Inflammatory macrophage treated with lipopolysaccharide for 1 hour (primary cell): ENCODE data around the gene ZNF483.
A peak's percentile ranks its signal among the peaks of the same experiment; 100 is the strongest.
"Not testable (repeated sequence)": the region's sequence is repeated elsewhere in the genome, so short reads cannot be mapped to it uniquely, and the experiment has no call there.

Source experiments
- DNase-seq, 2 donors: peaks; one replicate each; pipeline ENCODE4 v3.0.0-alpha.2; 2020 to 2022

The ZNF483 gene

GRCh38 chr9:111525056-111525977 lies at the start of gene ZNF483:
Gene ZNF483 (plus strand): TSS chr9:111525179. CDS start chr9:111527396, 2,217 bp downstream.
- DNase-seq: peak; percentile 28 to 58

GRCh38 chr9:111475195-111475594 lies 49.8 kb upstream of the ZNF483 start:
- no peak for DNase-seq

- no peak for DNase-seq
Measured at GRCh38 chr9:111477677-111478076, 47.3 kb upstream of the ZNF483 start.

- no peak for DNase-seq
Measured at GRCh38 chr9:111481885-111482636, 42.9 kb upstream of the ZNF483 start.

GRCh38 chr9:111482694-111483438 lies 42.1 kb upstream of the ZNF483 start:
- peak; percentile 65 to 72 for DNase-seq

GRCh38 chr9:111483439-111483857 lies 41.5 kb upstream of the ZNF483 start:
- DNase-seq: peak in 1 of 2 donors; percentile 34

DNA sequence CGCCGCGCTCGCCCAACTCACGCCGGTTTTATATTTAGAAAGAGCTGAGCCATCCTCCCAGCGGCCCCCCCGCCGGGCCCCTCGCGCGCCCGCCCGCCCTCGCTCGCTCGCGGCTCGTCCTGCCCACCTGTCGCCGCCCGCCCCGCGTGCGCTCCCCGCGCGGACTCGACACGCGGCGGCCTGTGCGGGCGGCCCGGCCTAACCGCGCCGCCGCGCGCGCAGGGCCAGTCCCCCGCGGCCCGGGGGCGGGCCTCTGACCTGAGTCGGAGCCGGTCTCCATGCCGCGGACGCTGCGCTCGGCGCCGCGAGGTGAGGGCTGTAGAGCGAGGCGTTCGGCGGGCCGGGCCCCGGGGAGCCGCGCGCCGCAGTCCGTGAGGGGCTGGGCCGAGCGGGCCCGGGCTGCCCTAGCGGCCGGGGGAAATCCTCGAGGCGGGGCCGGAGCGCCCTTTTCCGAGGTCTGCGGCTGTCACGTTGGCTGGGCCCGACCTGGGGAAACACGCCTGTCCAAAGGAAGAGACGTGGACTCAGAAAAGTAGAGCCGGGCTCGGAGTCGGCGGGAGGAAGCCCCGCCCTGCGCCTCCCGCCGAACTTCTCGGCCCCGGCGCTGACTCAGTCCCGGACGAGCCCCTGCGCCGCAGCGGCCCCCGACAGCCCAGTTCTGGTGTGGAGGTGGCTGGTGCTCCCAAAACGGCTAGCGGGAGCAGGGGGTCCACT lies 41.0 kb upstream of the ZNF483 start, which contains the start of gene ECPAS:
ECPAS (minus strand) TSS at position 526 of the 714 bp plus-strand sequence. CDS start 11,465 bp downstream, outside the sequence.
- DNase-seq: peak; percentile 81 to 90

- DNase-seq: peak; percentile 45 to 57
Measured at GRCh38 chr9:111484572-111484894, 40.4 kb upstream of the ZNF483 start.

DNA sequence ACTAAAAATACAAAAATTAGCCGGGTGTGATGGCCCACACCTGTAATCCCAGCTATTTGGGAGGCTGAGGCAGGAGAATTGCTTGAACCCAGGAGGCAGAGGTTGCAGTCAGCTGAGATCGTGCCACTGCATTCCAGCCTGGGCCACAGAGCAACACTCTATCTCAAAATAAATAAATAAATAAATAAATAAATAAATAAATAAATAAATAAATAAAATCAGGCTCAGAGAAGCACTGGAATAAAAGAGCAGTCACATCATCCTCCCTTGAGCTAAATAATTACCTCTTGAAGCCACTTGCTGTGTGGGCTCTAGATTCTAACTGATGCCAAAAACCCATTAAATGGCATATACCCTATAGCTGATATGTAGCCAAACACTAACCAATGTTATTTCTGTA lies 27.8 kb upstream of the ZNF483 start:
- DNase-seq: not testable (repeated sequence)

DNA sequence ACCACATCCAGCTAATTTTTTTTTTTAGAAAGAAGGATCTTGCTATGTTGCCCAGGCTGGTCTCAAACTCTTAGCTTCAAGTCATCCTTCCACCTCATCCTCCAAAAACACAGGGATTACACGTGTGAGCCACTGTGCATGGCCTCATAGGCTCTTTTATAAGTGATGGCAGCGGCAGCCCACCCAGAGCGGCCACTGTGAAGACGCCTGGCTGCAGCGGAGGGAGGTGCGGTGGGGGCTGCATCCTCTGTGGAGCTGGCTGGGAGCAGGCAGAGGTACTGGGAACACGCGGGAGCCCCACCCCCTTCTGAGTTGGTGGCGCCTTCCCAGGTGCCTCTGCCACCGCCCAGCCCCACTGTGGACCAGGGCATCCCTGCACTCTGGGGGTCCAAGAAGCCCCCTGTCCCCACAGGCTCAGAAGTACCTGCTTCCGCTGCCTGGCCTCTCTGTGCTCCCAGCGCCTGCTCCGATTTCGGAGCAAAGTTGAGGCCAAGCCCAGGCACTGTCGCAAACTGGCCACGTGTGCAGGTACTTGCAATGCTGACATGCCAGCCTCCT lies 23.9 kb upstream of the ZNF483 start:
- DNase-seq: no peak

- no peak for DNase-seq
Measured at GRCh38 chr9:111501648-111502047, 23.3 kb upstream of the ZNF483 start.

- no peak for DNase-seq
Measured at GRCh38 chr9:111502506-111502905, 22.5 kb upstream of the ZNF483 start.

GRCh38 chr9:111511581-111511980 lies 13.4 kb upstream of the ZNF483 start:
- not testable (repeated sequence) for DNase-seq

- no peak for DNase-seq
Measured at GRCh38 chr9:111514967-111515366, 10.0 kb upstream of the ZNF483 start.

DNA sequence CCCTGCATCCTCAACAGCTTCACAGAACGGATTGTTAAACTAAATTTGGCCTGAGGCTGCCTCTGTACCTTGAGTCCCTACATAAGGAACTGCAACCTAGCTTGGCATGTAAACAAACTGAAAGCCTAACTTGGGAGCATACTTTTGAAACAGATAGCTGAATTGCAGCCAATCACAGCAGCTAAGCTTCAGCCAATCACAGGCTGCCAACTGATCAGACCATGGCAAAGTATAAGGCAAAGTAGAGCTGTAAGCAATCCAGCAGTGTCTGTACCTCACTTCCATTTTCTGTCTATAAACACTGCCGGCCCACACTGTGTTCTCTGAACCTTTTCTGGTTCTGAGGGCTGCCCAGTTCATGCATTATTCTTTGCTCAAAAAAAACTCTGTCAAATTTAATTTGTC lies 8.9 kb upstream of the ZNF483 start:
- no peak for DNase-seq

DNA sequence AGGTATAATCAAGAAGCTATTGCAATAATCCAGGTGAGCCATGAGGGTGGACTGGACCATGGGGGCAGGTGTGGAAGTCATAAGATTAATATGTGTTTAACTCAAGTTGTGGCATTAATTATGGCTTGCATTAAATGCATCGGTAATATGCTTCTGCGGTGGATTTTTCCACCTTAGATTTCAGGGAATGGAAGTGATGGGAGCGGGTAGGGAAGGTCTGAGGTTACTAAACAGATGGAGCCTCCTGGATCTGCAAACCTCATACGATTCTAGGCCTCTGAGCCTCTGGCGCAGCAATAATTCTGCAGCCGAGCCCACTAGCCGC lies 286 bp upstream of the ZNF483 start:
- DNase-seq: no peak

DNA sequence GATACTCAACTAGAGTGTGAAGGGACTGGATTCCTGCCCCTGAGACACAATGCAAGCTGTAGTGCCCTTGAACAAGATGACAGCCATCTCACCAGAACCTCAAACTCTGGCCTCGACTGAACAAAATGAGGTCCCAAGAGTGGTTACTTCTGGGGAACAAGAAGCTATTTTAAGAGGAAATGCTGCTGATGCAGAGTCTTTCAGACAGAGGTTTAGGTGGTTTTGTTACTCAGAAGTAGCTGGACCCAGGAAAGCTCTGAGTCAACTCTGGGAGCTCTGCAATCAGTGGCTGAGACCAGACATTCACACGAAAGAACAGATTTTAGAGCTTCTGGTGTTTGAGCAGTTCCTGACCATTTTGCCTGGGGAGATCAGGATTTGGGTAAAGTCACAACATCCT lies 2.4 kb downstream of the ZNF483 start:
- no peak for DNase-seq

DNA sequence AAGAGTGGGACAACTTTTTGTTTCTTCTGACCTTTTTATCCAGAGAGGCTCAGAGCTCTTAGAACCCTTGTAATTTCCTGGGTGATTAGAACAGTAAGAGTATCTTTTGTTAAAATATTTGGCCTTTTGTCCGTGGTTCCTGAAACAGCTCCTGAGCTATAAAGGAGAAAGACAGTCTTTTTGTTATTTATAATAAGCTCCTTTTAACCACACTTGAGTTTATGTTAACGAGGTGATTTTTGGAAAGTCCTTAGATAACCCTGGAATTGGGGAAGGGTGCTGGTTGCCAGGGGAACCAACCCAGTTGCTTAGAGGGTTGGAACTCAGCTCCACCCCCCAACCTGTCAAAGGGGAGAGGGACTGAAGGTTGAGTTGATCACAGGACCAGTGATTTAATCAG lies 4.8 kb downstream of the ZNF483 start:
- no peak for DNase-seq

GRCh38 chr9:111531716-111532115 lies 6.7 kb downstream of the ZNF483 start:
- no peak for DNase-seq

DNA sequence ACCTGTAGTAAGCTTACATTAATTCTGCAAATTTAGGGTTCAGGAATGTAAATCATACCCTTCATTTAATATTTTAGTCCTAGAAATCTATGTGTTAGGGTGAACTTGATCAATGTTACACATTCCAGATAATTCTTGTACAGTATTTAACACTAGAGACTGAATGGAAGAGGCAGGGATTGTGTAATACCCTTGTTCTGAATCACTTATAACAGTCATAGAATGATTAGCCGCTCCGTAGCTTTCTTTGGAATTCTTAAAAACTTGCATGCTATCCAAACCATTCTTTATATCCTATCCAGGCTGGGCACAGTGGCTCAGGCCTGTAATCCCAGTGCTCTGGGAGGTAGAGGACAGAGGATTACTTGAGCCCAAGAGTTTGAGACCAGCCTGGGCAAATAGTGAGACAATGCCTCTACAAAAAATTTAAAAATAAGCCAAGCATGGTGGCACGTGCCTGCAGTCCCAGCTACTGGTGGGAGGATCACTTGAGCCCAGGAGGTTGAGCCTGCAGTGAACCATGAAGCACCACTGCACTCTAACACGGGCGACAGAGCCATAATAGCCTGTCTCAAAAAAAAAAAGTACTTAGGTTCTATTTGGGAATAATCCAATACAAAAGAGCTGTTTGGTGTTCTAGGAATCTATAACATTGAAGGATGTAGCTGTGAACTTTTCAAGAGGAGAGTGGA lies 8.3 kb downstream of the ZNF483 start:
- no peak for DNase-seq

DNA sequence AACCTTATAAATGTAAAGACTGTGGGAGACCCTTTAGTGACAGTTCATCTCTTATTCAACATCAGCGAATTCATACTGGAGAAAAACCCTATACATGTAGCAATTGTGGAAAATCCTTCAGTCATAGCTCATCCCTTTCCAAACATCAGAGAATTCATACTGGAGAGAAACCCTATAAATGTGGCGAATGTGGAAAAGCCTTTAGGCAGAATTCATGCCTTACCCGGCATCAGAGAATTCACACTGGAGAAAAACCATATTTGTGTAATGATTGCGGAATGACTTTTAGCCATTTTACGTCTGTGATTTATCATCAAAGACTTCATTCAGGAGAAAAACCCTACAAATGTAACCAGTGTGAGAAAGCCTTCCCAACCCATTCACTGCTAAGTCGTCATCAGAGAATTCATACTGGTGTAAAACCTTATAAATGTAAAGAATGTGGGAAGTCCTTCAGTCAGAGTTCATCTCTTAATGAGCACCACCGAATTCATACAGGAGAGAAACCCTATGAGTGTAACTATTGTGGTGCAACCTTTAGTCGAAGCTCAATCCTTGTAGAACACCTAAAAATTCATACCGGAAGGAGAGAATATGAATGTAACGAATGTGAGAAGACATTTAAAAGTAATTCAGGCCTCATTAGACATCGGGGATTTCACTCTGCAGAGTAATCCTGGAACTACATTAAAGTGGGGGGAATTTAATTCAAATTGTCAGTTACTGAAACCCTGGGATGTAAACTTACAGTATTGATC lies 17.7 kb downstream of the ZNF483 start:
- no peak for DNase-seq
